ENCODE measurements around the gene IRAG1.

DNA sequence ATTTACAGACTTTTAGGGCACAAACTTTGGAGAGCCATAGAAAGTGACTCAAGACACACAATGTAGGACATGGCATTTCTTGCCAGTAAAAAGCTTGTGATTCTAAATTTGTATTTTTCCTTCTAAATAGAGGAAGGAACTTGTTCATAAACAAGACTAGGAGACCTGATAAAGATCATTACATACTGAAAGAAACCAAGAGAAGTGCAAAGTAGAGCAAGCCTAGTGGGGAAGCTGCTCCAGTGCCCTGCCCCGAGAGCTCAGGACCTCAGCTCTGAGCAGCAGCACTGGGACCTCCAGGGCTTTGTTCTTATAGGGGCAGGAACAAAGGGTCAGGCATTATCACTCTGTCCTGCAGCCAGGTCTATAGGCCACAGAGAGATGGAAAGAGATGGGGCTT is 7.2 kb downstream of the IRAG1 start:
- TF ChIP-seq, protein P1, sequence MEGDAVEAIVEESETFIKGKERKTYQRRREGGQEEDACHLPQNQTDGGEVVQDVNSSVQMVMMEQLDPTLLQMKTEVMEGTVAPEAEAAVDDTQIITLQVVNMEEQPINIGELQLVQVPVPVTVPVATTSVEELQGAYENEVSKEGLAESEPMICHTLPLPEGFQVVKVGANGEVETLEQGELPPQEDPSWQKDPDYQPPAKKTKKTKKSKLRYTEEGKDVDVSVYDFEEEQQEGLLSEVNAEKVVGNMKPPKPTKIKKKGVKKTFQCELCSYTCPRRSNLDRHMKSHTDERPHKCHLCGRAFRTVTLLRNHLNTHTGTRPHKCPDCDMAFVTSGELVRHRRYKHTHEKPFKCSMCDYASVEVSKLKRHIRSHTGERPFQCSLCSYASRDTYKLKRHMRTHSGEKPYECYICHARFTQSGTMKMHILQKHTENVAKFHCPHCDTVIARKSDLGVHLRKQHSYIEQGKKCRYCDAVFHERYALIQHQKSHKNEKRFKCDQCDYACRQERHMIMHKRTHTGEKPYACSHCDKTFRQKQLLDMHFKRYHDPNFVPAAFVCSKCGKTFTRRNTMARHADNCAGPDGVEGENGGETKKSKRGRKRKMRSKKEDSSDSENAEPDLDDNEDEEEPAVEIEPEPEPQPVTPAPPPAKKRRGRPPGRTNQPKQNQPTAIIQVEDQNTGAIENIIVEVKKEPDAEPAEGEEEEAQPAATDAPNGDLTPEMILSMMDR (tag by site-specific recombination; IDR thresholded peaks at IDR 0.05) = no peak
- TF ChIP-seq, protein P2, sequence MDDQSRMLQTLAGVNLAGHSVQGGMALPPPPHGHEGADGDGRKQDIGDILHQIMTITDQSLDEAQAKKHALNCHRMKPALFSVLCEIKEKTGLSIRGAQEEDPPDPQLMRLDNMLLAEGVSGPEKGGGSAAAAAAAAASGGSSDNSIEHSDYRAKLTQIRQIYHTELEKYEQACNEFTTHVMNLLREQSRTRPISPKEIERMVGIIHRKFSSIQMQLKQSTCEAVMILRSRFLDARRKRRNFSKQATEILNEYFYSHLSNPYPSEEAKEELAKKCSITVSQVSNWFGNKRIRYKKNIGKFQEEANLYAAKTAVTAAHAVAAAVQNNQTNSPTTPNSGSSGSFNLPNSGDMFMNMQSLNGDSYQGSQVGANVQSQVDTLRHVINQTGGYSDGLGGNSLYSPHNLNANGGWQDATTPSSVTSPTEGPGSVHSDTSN (CRISPR knock-in tag; IDR thresholded peaks at IDR 0.05) = no peak
- TF ChIP-seq, protein P3, sequence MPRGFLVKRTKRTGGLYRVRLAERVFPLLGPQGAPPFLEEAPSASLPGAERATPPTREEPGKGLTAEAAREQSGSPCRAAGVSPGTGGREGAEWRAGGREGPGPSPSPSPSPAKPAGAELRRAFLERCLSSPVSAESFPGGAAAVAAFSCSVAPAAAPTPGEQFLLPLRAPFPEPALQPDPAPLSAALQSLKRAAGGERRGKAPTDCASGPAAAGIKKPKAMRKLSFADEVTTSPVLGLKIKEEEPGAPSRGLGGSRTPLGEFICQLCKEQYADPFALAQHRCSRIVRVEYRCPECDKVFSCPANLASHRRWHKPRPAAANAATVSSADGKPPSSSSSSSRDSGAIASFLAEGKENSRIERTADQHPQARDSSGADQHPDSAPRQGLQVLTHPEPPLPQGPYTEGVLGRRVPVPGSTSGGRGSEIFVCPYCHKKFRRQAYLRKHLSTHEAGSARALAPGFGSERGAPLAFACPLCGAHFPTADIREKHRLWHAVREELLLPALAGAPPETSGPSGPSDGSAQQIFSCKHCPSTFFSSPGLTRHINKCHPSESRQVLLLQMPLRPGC (tag by site-specific recombination; IDR thresholded peaks at IDR 0.05) = no peak
- TF ChIP-seq YY2 (tag by site-specific recombination; IDR thresholded peaks at IDR 0.05) = no peak
- TF ChIP-seq, protein P4, sequence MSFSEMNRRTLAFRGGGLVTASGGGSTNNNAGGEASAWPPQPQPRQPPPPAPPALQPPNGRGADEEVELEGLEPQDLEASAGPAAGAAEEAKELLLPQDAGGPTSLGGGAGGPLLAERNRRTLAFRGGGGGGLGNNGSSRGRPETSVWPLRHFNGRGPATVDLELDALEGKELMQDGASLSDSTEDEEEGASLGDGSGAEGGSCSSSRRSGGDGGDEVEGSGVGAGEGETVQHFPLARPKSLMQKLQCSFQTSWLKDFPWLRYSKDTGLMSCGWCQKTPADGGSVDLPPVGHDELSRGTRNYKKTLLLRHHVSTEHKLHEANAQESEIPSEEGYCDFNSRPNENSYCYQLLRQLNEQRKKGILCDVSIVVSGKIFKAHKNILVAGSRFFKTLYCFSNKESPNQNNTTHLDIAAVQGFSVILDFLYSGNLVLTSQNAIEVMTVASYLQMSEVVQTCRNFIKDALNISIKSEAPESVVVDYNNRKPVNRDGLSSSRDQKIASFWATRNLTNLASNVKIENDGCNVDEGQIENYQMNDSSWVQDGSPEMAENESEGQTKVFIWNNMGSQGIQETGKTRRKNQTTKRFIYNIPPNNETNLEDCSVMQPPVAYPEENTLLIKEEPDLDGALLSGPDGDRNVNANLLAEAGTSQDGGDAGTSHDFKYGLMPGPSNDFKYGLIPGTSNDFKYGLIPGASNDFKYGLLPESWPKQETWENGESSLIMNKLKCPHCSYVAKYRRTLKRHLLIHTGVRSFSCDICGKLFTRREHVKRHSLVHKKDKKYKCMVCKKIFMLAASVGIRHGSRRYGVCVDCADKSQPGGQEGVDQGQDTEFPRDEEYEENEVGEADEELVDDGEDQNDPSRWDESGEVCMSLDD (tag by site-specific recombination; IDR thresholded peaks at IDR 0.05) = no peak
- TF ChIP-seq, protein P5, sequence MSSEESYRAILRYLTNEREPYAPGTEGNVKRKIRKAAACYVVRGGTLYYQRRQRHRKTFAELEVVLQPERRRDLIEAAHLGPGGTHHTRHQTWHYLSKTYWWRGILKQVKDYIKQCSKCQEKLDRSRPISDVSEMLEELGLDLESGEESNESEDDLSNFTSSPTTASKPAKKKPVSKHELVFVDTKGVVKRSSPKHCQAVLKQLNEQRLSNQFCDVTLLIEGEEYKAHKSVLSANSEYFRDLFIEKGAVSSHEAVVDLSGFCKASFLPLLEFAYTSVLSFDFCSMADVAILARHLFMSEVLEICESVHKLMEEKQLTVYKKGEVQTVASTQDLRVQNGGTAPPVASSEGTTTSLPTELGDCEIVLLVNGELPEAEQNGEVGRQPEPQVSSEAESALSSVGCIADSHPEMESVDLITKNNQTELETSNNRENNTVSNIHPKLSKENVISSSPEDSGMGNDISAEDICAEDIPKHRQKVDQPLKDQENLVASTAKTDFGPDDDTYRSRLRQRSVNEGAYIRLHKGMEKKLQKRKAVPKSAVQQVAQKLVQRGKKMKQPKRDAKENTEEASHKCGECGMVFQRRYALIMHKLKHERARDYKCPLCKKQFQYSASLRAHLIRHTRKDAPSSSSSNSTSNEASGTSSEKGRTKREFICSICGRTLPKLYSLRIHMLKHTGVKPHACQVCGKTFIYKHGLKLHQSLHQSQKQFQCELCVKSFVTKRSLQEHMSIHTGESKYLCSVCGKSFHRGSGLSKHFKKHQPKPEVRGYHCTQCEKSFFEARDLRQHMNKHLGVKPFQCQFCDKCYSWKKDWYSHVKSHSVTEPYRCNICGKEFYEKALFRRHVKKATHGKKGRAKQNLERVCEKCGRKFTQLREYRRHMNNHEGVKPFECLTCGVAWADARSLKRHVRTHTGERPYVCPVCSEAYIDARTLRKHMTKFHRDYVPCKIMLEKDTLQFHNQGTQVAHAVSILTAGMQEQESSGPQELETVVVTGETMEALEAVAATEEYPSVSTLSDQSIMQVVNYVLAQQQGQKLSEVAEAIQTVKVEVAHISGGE (tag by site-specific recombination; conservative IDR thresholded peaks at IDR 0.05; ENCODE audit: low read depth) = no peak
- no peak for TF ChIP-seq ZNF341 (tag by site-specific recombination; IDR thresholded peaks at IDR 0.05; ENCODE audit: low read depth)
- TF ChIP-seq ZNF214 (tag by site-specific recombination; IDR thresholded peaks at IDR 0.05; ENCODE audit: borderline replicate concordance) = no peak
- no peak for TF ChIP-seq ZNF768 (tag by site-specific recombination; IDR thresholded peaks at IDR 0.05)
- TF ChIP-seq, protein P6, sequence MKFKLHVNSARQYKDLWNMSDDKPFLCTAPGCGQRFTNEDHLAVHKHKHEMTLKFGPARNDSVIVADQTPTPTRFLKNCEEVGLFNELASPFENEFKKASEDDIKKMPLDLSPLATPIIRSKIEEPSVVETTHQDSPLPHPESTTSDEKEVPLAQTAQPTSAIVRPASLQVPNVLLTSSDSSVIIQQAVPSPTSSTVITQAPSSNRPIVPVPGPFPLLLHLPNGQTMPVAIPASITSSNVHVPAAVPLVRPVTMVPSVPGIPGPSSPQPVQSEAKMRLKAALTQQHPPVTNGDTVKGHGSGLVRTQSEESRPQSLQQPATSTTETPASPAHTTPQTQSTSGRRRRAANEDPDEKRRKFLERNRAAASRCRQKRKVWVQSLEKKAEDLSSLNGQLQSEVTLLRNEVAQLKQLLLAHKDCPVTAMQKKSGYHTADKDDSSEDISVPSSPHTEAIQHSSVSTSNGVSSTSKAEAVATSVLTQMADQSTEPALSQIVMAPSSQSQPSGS (tag by site-specific recombination; IDR thresholded peaks at IDR 0.05; ENCODE audit: low read depth) = no peak
- TF ChIP-seq RBAK (tag by site-specific recombination; IDR thresholded peaks at IDR 0.05) = no peak
